ENCODE results near the gene SENP1. TPM values are rescaled to one million over a fixed set of nuclear protein-coding genes. Genes with fewer than 3 reads are reported as not detected.

The SENP1 gene
- total and polyA plus RNA-seq, 2 of the 4 experiments (the other 2 are of a cell fraction) = 7.2 to 25.3 TPM

- in situ Hi-C loops (cut with MboI; ENCODE audit: low sequenced_read_pairs) = no loop called here
- Histone ChIP-seq H3K27ac (ENCODE audit: insufficient read depth, low read length) (no peak overlapping the region), H3K9me1 (ENCODE audit: insufficient read depth, low read length) (no peaks in the 10 kb centered on the region), H2AFZ (replicated peaks; ENCODE audit: low read length, poor library complexity) (no peak overlapping the region), H3K9ac (ENCODE audit: low read depth, low read length) (no peak overlapping the region), H3K4ac (ENCODE audit: low read depth, low read length) (no peak overlapping the region), H3K36me3 (ENCODE audit: control insufficient read depth, insufficient read depth, low read length) (peaks cover 16% of the 10 kb centered on the region), H3K4me3 (ENCODE audit: insufficient read depth, low read depth, low read length) (no peak overlapping the region), H4K20me1 (ENCODE audit: insufficient read depth, low read length) (no peaks in the 10 kb centered on the region), H3K23ac (ENCODE audit: low read depth, low read length) (no peak overlapping the region), H3K56ac (ENCODE audit: extremely low read depth, insufficient read depth, low read length) (no peak overlapping the region), H3K4me1 (ENCODE audit: control insufficient read depth, insufficient read depth, low read length) (no peaks in the 10 kb centered on the region), H3K14ac (replicated peaks; ENCODE audit: low read depth, low read length) (no peak overlapping the region), H4K8ac (ENCODE audit: low read depth in 2 of 2, low read length in 2 of 2) (no peak overlapping the region), H3K9me3 (ENCODE audit: control insufficient read depth, insufficient read depth, low read length) (no peaks in the 10 kb centered on the region), H2BK120ac (ENCODE audit: low read depth, low read length) (no peak overlapping the region), H3K18ac (ENCODE audit: low read depth, low read length) (no peak overlapping the region), H2BK15ac (ENCODE audit: low read depth, low read length) (no peak overlapping the region), H2AK5ac (ENCODE audit: low read depth, low read length) (no peak overlapping the region), H2BK5ac (ENCODE audit: low read depth, low read length, poor library complexity, severe bottlenecking) (no peak overlapping the region), H2AK9ac (replicated peaks; ENCODE audit: low read depth, low read length, poor library complexity) (no peak overlapping the region), H3K79me1 (ENCODE audit: low read depth in 1 of 2, low read length in 2 of 2) (peaks cover 0 to 6% of the 10 kb centered on the region in 2 experiments; a peak in 2 of 4 replicates), H3K4me2 (ENCODE audit: low read depth, low read length) (no peak overlapping the region; the same call in 1 of the 2 replicates), H4K5ac (ENCODE audit: low read depth, low read length) (no peak overlapping the region), H4K91ac (ENCODE audit: insufficient read depth, low read depth, low read length) (no peak overlapping the region), H3K27me3 (ENCODE audit: control insufficient read depth, insufficient read depth, low read length) (no peaks in the 10 kb centered on the region), H2BK20ac (ENCODE audit: low read depth, low read length) (no peak overlapping the region)
- BruUV-seq (replicated peaks) = no TSS peak
- 0 out of 2 replicates have a peak, but pooled peaks have one; percentile 42 for TF ChIP-seq CEBPB (IDR thresholded peaks at IDR 0.05; ENCODE audit: low read depth, low read length)
- TF ChIP-seq CHD1 (IDR thresholded peaks at IDR 0.05; ENCODE audit: low read depth, low read length) = no peak
- ATAC-seq (ENCODE audit: low read depth) (peak; percentile 67), DNase-seq (peak; percentile 50)
- ChIA-PET POLR2A (ENCODE audit: unreplicated experiment) (no interaction called here), CTCF (interaction anchor here (0.8 kb wide), 1 partner anchor 90 kb away, joined by 7 read pairs; no protein-coding TSS in a partner anchor)
- intact Hi-C loops (cut with micrococcal nuclease) = no loop called here
- dilution Hi-C loops (cut with HindIII; ENCODE audit: low sequenced_read_pairs, unreplicated experiment) = no loop called here
- WGBS, 2 experiments (ENCODE audit: extremely low coverage in 2 of 2, insufficient read length in 1 of 2) = no CpG with 5 or more reads among the region's 1 CpG
Measured at GRCh38 chr12:48092611-48093010, 13.3 kb downstream of the SENP1 start.

All from IMR-90 (cell line).